ENCODE results near the gene USP8.

DNA sequence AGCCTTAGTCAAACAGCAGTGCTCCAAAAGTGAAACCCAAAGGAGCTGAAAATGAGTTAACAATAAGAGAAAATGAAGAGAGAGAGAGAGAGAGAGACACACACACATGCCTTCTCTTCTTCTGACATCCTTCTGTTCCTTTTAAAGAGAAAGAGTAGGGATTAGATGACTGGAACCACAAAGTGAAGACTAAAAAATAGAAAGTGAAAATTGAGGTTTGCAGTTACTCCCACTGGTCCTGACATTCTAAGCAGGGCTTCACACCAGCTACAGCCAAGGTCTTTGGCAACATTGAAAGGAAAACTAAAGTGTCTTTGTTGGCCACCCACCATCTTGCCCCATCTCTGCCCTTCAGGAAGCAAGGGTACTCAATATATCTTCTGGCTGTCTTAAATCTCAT, 63.1 kb downstream of the USP8 start:
- TF ChIP-seq, protein P1, sequence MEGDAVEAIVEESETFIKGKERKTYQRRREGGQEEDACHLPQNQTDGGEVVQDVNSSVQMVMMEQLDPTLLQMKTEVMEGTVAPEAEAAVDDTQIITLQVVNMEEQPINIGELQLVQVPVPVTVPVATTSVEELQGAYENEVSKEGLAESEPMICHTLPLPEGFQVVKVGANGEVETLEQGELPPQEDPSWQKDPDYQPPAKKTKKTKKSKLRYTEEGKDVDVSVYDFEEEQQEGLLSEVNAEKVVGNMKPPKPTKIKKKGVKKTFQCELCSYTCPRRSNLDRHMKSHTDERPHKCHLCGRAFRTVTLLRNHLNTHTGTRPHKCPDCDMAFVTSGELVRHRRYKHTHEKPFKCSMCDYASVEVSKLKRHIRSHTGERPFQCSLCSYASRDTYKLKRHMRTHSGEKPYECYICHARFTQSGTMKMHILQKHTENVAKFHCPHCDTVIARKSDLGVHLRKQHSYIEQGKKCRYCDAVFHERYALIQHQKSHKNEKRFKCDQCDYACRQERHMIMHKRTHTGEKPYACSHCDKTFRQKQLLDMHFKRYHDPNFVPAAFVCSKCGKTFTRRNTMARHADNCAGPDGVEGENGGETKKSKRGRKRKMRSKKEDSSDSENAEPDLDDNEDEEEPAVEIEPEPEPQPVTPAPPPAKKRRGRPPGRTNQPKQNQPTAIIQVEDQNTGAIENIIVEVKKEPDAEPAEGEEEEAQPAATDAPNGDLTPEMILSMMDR (IDR thresholded peaks at IDR 0.05; ENCODE audit: insufficient read depth, low read depth, low read length), result no peak
- TF ChIP-seq EZH2 (IDR thresholded peaks at IDR 0.05; ENCODE audit: insufficient read depth, low read length), result no peak

Measured in astrocyte (in vitro differentiated cells and primary cell).